HUES6 (cell line): Measurements from ENCODE around the gene STPG1.

ENCODE experiments used
- H3K27ac ChIP-seq: 2 replicates; pipeline ENCODE4 v1.7.0; 2013; ENCODE audit warnings: low read depth, mild to moderate bottlenecking, low read length, inconsistent platforms
- H3K27me3 ChIP-seq: 2 replicates; pipeline ENCODE4 v1.6.1; 2013; ENCODE audit warnings: low read length; ENCODE audit not compliant: control insufficient read depth, insufficient read depth
- H3K36me3 ChIP-seq: 2 replicates; pipeline ENCODE4 v1.6.1; 2013; ENCODE audit warnings: low read length; ENCODE audit not compliant: control insufficient read depth, insufficient read depth
- H3K4me1 ChIP-seq: 2 replicates; pipeline ENCODE4 v1.6.1; 2013; ENCODE audit warnings: low read length; ENCODE audit not compliant: control insufficient read depth, insufficient read depth
- H3K4me3 ChIP-seq: 2 replicates; pipeline ENCODE4 v1.5.1; 2013; ENCODE audit warnings: low read depth, low read length
- H3K9ac ChIP-seq: one replicate; pipeline ENCODE4 v1.6.1; 2013; ENCODE audit warnings: mild to moderate bottlenecking, low read length
- H3K9me3 ChIP-seq: 2 replicates; pipeline ENCODE4 v1.6.1; 2013; ENCODE audit warnings: low read depth, low read length; ENCODE audit not compliant: control insufficient read depth, insufficient read depth

Gene STPG1

DNA sequence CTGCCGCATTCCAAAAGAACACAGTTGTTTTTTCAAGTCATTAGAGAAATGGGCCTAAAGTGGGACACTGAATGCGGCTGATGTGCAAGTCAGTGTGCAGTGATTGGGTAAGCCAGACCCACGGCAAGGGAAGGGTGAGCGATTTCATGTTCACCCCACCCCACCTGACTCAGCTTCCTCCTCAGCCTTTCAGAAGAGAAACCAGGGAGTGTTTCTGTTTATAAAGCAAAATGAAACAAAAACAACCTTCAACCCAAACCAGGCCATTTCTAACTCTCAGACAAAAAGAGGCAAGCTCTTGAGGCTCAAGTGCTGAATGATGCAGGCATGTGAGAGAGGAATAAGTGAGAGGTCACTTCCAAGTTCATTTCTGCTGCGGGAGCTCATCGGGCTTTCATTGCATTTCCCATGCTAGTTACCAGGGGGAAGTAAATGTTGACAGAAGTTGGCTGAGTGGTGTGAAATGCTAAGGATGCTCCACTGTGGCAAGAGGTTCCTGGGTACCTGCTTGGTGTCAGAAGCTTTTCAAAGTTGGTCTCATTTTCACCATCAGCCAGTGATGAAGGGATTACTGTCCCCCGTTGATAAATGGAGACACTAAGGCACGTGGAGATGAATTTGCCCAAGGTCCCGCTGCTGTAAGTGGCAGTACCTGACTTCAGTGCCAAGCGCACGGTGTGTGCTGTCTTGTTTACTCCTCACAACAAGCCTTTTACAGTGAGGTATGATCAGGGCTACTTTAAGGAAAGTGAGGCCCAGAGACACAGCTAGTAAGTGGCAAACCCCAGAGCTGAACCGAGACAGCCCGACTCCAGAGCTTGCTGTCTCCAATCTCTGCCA is 29.1 kb downstream of the STPG1 start:
- H3K4me3 ChIP-seq: no peak overlapping the region
- no peak overlapping the region for H3K27ac ChIP-seq
- H3K9me3 ChIP-seq: no peaks in the 10 kb centered on the region
- H3K4me1 ChIP-seq: no peaks in the 10 kb centered on the region
- no peaks in the 10 kb centered on the region for H3K27me3 ChIP-seq
- H3K36me3 ChIP-seq: peaks cover 2% of the 10 kb centered on the region; the same call in 1 of the 2 replicates
- no peak overlapping the region for H3K9ac ChIP-seq

DNA sequence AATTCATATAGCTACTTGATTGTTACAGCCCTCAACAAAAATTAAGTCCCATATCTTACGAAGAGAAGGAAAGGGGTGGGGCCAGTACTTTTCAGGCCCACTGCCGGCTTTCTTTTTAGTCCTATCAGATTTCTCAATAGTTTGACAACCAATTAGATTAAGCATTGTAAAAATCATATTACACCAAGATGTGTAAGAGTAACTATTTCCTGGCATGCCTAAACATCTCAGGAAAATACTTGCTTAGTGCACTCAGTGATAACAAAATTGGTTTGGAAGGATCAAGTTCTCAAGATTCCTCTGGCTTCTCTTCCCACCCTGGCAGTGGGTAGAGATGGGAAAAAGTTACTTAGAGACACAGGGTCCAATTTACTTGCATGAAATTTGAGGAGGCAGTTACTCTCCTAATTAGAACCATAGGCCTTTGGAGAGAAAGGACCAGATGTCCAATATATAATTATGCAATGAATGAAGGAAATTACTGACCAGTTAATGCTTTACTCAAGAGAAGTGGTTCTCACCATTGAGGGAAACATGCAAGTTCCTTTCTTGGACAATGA is 30.1 kb downstream of the STPG1 start:
- Histone ChIP-seq H3K27ac (no peak overlapping the region), H3K27me3 (no peaks in the 10 kb centered on the region), H3K4me1 (no peaks in the 10 kb centered on the region), H3K4me3 (no peak overlapping the region), H3K9ac (no peak overlapping the region), H3K36me3 (peaks cover 6% of the 10 kb centered on the region), H3K9me3 (no peaks in the 10 kb centered on the region)

DNA sequence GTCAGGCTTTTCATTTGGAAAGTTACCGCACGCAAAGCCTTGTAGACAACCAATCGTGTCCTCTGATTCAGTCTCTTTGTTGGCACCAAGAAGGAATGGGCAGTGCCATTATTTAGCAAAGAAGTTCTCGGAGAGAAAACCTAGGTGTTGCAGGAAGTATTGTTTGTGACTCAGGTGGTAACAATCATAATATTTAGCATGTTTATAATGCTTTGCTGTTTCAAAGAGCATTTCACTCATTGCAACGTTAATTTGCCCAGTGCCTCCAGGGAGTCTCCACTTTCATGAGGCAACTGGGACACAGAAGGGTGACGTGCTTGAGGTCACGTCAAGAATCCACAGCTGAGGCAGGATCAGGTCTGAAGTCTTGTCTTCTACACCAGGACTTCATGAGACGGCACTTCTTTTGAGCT is 31.4 kb downstream of the STPG1 start:
- no peak overlapping the region for H3K9ac ChIP-seq
- H3K4me1 ChIP-seq: no peaks in the 10 kb centered on the region
- peaks cover 6% of the 10 kb centered on the region for H3K36me3 ChIP-seq
- H3K4me3 ChIP-seq: no peak overlapping the region
- no peak overlapping the region for H3K27ac ChIP-seq
- no peaks in the 10 kb centered on the region for H3K27me3 ChIP-seq
- no peaks in the 10 kb centered on the region for H3K9me3 ChIP-seq

DNA sequence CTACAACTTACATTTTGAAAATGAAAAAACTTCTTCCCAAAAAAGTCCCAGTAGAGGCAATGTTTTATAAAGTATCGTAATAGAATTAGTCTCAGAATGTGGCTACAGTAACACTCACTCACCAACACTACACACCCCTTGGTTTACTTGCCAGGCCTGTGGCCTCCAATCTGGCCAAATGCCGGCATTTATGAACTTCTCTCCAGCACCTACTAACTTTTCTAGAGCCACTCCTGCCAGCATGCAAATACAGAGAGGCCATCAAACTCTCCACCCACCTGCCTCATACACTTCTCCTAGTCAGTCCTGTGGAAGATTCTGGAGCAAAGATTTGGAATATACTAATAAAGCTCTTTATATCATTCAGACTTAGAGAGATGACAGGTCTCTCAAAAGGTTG is 32.3 kb downstream of the STPG1 start:
- H3K36me3 ChIP-seq: peaks cover 6% of the 10 kb centered on the region
- H3K27me3 ChIP-seq: no peaks in the 10 kb centered on the region
- no peak overlapping the region for H3K9ac ChIP-seq
- no peak overlapping the region for H3K27ac ChIP-seq
- no peaks in the 10 kb centered on the region for H3K9me3 ChIP-seq
- no peak overlapping the region for H3K4me3 ChIP-seq
- no peaks in the 10 kb centered on the region for H3K4me1 ChIP-seq

DNA sequence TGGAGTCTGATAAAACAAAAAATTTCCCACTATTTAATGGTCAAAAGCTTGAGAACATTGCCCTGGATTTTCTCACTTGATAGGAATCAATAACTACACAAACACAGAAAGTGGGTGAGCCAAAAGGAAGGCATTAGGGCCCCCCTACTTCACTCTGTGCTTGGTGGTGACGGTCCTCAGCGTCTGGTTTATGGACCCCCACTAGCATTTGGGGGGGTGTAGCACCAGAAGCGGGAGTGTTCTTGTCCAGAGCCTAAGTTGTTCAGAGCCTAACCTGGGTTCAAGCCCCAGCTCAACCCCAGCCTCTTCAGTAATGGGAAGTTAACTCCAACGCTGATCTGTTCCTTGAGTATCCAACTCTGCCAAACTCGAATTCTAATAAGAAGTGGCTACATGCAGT is 33.1 kb downstream of the STPG1 start:
- H3K27me3 ChIP-seq: no peaks in the 10 kb centered on the region

DNA sequence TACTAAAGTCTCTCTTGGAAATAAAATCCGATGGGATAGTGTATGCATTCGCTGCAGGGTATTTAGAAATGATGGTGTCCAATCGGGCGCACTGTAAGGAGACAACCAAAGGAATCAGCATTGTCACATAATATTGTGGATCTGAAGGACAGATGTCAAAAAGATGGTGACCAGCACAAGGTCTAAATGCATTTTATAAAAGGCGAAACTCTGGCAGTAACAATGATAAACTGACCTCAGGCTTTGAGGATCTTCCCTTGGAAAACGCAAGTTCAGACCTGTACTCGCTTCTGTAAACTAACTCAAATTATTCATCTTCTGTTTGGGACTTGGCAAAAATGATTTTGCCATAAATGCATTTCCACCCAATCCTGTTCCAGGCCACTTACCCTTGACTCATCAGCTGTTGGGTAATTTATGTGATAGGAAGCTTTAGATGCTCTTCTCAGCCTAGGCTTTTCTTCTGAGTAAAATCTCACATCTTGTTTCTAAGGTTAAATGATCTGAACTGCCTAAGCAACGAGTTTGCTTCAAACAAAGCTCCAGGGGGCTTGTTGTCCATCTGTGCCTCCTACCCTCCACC is 33.8 kb downstream of the STPG1 start:
- Histone ChIP-seq H3K36me3 (peaks cover 6% of the 10 kb centered on the region), H3K27me3 (no peaks in the 10 kb centered on the region), H3K4me3 (no peak overlapping the region), H3K9me3 (no peaks in the 10 kb centered on the region), H3K4me1 (peaks cover 11% of the 10 kb centered on the region), H3K27ac (no peak overlapping the region), H3K9ac (no peak overlapping the region)

More for the DNA sequence above, 33.1 kb downstream of the STPG1 start:
- Histone ChIP-seq H3K9me3 (no peaks in the 10 kb centered on the region), H3K27ac (no peak overlapping the region), H3K36me3 (peaks cover 6% of the 10 kb centered on the region), H3K4me1 (peaks cover 4% of the 10 kb centered on the region), H3K4me3 (no peak overlapping the region), H3K9ac (no peak overlapping the region)

DNA sequence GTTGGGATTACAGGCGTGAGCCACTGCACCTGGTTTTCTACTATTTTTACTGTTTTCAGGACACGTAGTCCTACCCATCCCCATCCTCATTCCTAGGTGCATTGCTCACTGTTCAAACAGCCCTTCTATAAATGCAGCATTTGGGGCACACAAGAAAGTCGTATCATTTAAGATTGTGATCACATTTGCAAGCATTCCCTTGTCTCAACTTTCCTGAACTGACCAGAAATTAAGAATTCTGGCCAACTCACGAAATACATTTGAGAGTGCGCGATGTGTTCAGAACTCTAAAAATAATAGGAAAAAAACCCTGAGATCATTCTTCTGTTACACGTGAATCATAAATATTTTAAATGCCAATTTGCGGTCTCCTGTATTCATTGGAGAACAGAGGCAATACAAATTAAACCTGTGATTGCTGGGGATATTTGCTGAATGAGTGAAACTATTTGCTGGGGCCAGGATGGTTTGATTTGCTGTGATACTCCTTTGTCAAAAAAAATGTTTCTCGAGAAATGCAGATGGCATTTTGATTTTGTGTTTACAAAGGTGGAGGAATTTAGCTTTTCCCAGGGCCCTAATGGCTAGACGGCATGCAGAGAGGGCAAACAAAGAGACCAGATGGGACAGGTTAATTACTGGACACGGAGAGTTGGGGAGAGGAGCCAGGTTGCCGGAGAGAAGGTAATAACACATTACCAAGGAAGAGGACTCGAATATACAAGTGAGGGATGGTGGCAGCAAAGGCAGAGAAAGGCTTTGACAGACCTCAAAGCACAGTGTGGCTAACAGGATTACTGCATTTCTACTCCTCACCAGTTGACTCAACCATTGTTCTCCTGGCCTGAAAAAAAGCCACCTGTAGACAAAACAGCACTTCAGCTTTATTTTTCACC is 38.4 kb downstream of the STPG1 start:
- Histone ChIP-seq H3K27ac (no peak overlapping the region), H3K4me3 (no peak overlapping the region), H3K36me3 (peaks cover 4% of the 10 kb centered on the region), H3K4me1 (peaks cover 15% of the 10 kb centered on the region), H3K27me3 (no peaks in the 10 kb centered on the region), H3K9ac (no peak overlapping the region), H3K9me3 (no peaks in the 10 kb centered on the region)

DNA sequence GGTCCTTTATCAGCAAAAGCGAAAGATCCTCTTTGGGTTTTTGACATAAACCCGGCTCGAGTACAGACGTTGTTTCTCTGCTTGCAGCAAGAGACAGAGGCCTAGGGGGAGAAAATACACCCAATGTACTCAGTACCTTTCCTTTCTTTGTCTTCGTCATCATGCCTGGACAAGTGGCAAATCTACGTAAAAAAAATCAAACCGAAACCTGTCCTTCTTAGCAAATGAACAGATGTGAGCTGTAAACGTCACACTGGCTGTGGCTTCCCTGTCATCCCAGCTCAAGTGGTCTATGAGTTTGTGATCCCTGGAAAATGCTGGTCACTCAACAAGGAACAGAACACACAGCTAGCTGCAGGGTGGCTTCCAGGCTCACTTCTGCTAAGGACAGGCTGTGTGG is 39.9 kb downstream of the STPG1 start:
- Histone ChIP-seq H3K4me3 (no peak overlapping the region), H3K27me3 (no peaks in the 10 kb centered on the region), H3K9me3 (no peaks in the 10 kb centered on the region), H3K4me1 (peaks cover 15% of the 10 kb centered on the region), H3K36me3 (peaks cover 1% of the 10 kb centered on the region), H3K9ac (no peak overlapping the region), H3K27ac (no peak overlapping the region)

DNA sequence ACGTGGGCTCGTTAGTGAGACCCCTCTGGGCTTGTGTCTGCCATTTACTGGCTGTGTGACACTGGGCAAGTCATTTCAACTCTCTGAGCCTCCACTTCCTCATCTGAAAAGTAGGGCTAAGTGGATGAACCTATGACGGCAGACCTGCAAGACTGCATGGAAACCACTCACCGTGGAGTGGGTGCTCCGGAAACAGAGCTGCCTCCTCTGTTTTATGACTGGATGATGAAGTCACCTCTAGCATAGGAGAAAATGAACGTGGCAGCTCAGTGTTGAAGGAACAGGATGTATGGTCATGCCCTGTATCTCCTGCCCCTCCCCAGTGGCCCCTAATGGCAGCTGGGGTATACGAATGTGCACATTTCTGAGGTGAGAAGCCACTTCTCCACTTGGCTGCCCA is 40.5 kb downstream of the STPG1 start:
- H3K4me1 ChIP-seq: peaks cover 15% of the 10 kb centered on the region
- no peak overlapping the region for H3K4me3 ChIP-seq
- H3K36me3 ChIP-seq: no peaks in the 10 kb centered on the region; the same call in 1 of the 2 replicates
- no peaks in the 10 kb centered on the region for H3K9me3 ChIP-seq
- H3K27ac ChIP-seq: no peak overlapping the region
- H3K27me3 ChIP-seq: no peaks in the 10 kb centered on the region
- no peak overlapping the region for H3K9ac ChIP-seq

DNA sequence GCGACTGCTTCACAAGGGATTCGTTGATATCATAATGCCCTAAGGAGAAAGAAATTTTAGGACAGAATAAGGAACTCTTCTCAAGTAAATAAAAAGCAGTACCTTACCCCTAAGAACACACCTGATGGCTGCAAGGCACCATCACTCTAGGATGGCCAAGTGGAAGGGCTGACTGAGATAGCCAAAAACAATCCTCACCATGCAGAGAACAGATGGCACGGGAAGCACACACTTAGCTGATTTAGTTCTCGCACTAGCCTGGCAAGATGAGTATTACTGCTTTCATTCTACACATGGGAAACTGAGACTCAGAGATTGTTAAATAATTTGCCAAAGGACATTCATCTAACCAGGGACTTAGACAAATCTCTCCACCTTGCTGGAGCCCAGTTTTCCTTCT is 43.8 kb downstream of the STPG1 start:
- Histone ChIP-seq H3K27ac (no peak overlapping the region), H3K9me3 (no peaks in the 10 kb centered on the region), H3K9ac (no peak overlapping the region), H3K4me1 (peaks cover 6% of the 10 kb centered on the region; the same call in 1 of the 2 replicates), H3K27me3 (no peaks in the 10 kb centered on the region), H3K4me3 (no peak overlapping the region), H3K36me3 (no peaks in the 10 kb centered on the region)
